ENCODE results near the gene TPP2.

TPP2 gene

GRCh38 chr13:102657630-102658029 lies 60.8 kb downstream of the TPP2 start:
- no peak overlapping the region for H3K9ac ChIP-seq (ENCODE audit: low read depth, low read length, poor library complexity)
- WGBS, 2 donors (ENCODE audit: extremely low coverage in 2 of 2, insufficient read length in 2 of 2, insufficient replicate concordance in 1 of 2), result no CpG with 5 or more reads among the region's 6 CpGs
- no peaks in the 10 kb centered on the region for H3K79me1 ChIP-seq (ENCODE audit: low read depth, low read length)
- no peak overlapping the region for H3K18ac ChIP-seq (ENCODE audit: low read length)
- H2BK15ac ChIP-seq (ENCODE audit: low read length), result no peak overlapping the region
- H3K9me3 ChIP-seq (replicated peaks in 1 of 2; ENCODE audit: control insufficient read depth in 2 of 2, insufficient read depth in 1 of 2, low read depth in 1 of 2, low read length in 2 of 2), result peaks cover 7 to 23% of the 10 kb centered on the region in 2 donors
- no peak overlapping the region for H2AFZ ChIP-seq (ENCODE audit: low read length)
- H2BK120ac ChIP-seq (ENCODE audit: low read depth, low read length), result no peak overlapping the region
- no peak overlapping the region for H2BK12ac ChIP-seq (ENCODE audit: low read length)
- H3K27ac ChIP-seq (replicated peaks; ENCODE audit: low read length), result no peak overlapping the region
- no peak overlapping the region for H3K4ac ChIP-seq (ENCODE audit: low read length)
- no peak overlapping the region for H2BK5ac ChIP-seq (ENCODE audit: low read length)
- no peak overlapping the region for H3K4me2 ChIP-seq (ENCODE audit: insufficient read depth, low read length, poor library complexity, severe bottlenecking)
- DNase-seq (ENCODE audit: low spot score), result no peak
- H4K91ac ChIP-seq (ENCODE audit: low read depth, low read length, poor library complexity), result no peak overlapping the region
- peaks cover 7 to 99% of the 10 kb centered on the region in 2 donors for H3K36me3 ChIP-seq (replicated peaks in 1 of 2; ENCODE audit: control insufficient read depth in 2 of 2, insufficient read depth in 2 of 2, low read length in 2 of 2)
- no peaks in the 10 kb centered on the region for H3K27me3 ChIP-seq (ENCODE audit: control insufficient read depth in 3 of 3, insufficient read depth in 3 of 3, low read depth in 1 of 3, low read length in 3 of 3)
- H3K23ac ChIP-seq (ENCODE audit: low read depth, low read length, poor library complexity), result no peak overlapping the region
- H3K4me1 ChIP-seq (ENCODE audit: control insufficient read depth in 2 of 2, insufficient read depth in 1 of 2, low read depth in 1 of 2, low read length in 2 of 2), result peaks cover 2 to 4% of the 10 kb centered on the region in 2 donors
- H3K4me3 ChIP-seq (ENCODE audit: low read length in 2 of 2), result no peak overlapping the region
- H4K8ac ChIP-seq (ENCODE audit: low read depth, low read length), result no peak overlapping the region
- H3K14ac ChIP-seq (ENCODE audit: low read length), result no peak overlapping the region
- no peak overlapping the region for H2AK5ac ChIP-seq (ENCODE audit: low read depth, low read length)

GRCh38 chr13:102658660-102659059 lies 61.9 kb downstream of the TPP2 start:
- Histone ChIP-seq H3K27ac (replicated peaks; ENCODE audit: low read length) (no peak overlapping the region), H3K79me1 (ENCODE audit: low read depth, low read length) (no peaks in the 10 kb centered on the region), H3K27me3 (ENCODE audit: control insufficient read depth in 3 of 3, insufficient read depth in 3 of 3, low read depth in 1 of 3, low read length in 3 of 3) (no peaks in the 10 kb centered on the region), H3K4me2 (ENCODE audit: insufficient read depth, low read length, poor library complexity, severe bottlenecking) (no peak overlapping the region), H3K14ac (ENCODE audit: low read length) (no peak overlapping the region), H2BK5ac (ENCODE audit: low read length) (no peak overlapping the region), H3K9me3 (replicated peaks in 1 of 2; ENCODE audit: control insufficient read depth in 2 of 2, insufficient read depth in 1 of 2, low read depth in 1 of 2, low read length in 2 of 2) (peaks cover 7 to 23% of the 10 kb centered on the region in 2 donors), H3K9ac (ENCODE audit: low read depth, low read length, poor library complexity) (no peak overlapping the region), H4K91ac (ENCODE audit: low read depth, low read length, poor library complexity) (no peak overlapping the region), H3K4ac (ENCODE audit: low read length) (no peak overlapping the region), H3K18ac (ENCODE audit: low read length) (no peak overlapping the region), H2AK5ac (ENCODE audit: low read depth, low read length) (no peak overlapping the region), H3K36me3 (replicated peaks in 1 of 2; ENCODE audit: control insufficient read depth in 2 of 2, insufficient read depth in 2 of 2, low read length in 2 of 2) (peaks cover 7 to 97% of the 10 kb centered on the region in 2 donors), H2BK12ac (ENCODE audit: low read length) (no peak overlapping the region), H2AFZ (ENCODE audit: low read length) (no peak overlapping the region), H2BK120ac (ENCODE audit: low read depth, low read length) (no peak overlapping the region), H2BK15ac (ENCODE audit: low read length) (no peak overlapping the region), H3K4me3 (ENCODE audit: low read length in 2 of 2) (no peak overlapping the region), H3K4me1 (ENCODE audit: control insufficient read depth in 2 of 2, insufficient read depth in 1 of 2, low read depth in 1 of 2, low read length in 2 of 2) (peaks cover 2 to 4% of the 10 kb centered on the region in 2 donors), H4K8ac (ENCODE audit: low read depth, low read length) (no peak overlapping the region), H3K23ac (ENCODE audit: low read depth, low read length, poor library complexity) (no peak overlapping the region)
- WGBS, 2 donors (ENCODE audit: extremely low coverage in 2 of 2, insufficient read length in 2 of 2, insufficient replicate concordance in 1 of 2), result no CpG with 5 or more reads among the region's 3 CpGs
- no peak for DNase-seq (ENCODE audit: low spot score)

GRCh38 chr13:102659168-102659713 lies 62.5 kb downstream of the TPP2 start:
- H2BK120ac ChIP-seq (ENCODE audit: low read depth, low read length), result no peak overlapping the region
- H3K79me1 ChIP-seq (ENCODE audit: low read depth, low read length), result no peaks in the 10 kb centered on the region
- no peak overlapping the region for H4K8ac ChIP-seq (ENCODE audit: low read depth, low read length)
- H3K9me3 ChIP-seq (replicated peaks in 1 of 2; ENCODE audit: control insufficient read depth in 2 of 2, insufficient read depth in 1 of 2, low read depth in 1 of 2, low read length in 2 of 2), result peaks cover 7 to 23% of the 10 kb centered on the region in 2 donors
- no peak overlapping the region for H3K4me2 ChIP-seq (ENCODE audit: insufficient read depth, low read length, poor library complexity, severe bottlenecking)
- no peak overlapping the region for H3K23ac ChIP-seq (ENCODE audit: low read depth, low read length, poor library complexity)
- no peak overlapping the region for H3K9ac ChIP-seq (ENCODE audit: low read depth, low read length, poor library complexity)
- H2AFZ ChIP-seq (ENCODE audit: low read length), result no peak overlapping the region
- no peak overlapping the region for H3K14ac ChIP-seq (ENCODE audit: low read length)
- H2BK5ac ChIP-seq (ENCODE audit: low read length), result no peak overlapping the region
- peaks cover 7 to 97% of the 10 kb centered on the region in 2 donors for H3K36me3 ChIP-seq (replicated peaks in 1 of 2; ENCODE audit: control insufficient read depth in 2 of 2, insufficient read depth in 2 of 2, low read length in 2 of 2)
- H3K4ac ChIP-seq (ENCODE audit: low read length), result no peak overlapping the region
- no peak overlapping the region for H3K18ac ChIP-seq (ENCODE audit: low read length)
- H3K4me1 ChIP-seq (ENCODE audit: control insufficient read depth in 2 of 2, insufficient read depth in 1 of 2, low read depth in 1 of 2, low read length in 2 of 2), result peaks cover 2 to 5% of the 10 kb centered on the region in 2 donors
- no peak overlapping the region for H4K91ac ChIP-seq (ENCODE audit: low read depth, low read length, poor library complexity)
- H3K4me3 ChIP-seq (ENCODE audit: low read length in 2 of 2), result no peak overlapping the region
- H3K27me3 ChIP-seq (ENCODE audit: control insufficient read depth in 3 of 3, insufficient read depth in 3 of 3, low read depth in 1 of 3, low read length in 3 of 3), result no peaks in the 10 kb centered on the region
- no peak overlapping the region for H2AK5ac ChIP-seq (ENCODE audit: low read depth, low read length)
- no peak for DNase-seq (ENCODE audit: low spot score)
- H2BK15ac ChIP-seq (ENCODE audit: low read length), result no peak overlapping the region
- no peak overlapping the region for H2BK12ac ChIP-seq (ENCODE audit: low read length)
- H3K27ac ChIP-seq (replicated peaks; ENCODE audit: low read length), result no peak overlapping the region

GRCh38 chr13:102667023-102667422 lies 70.2 kb downstream of the TPP2 start:
- H4K8ac ChIP-seq (ENCODE audit: low read depth, low read length), result no peak overlapping the region
- H2BK5ac ChIP-seq (ENCODE audit: low read length), result no peak overlapping the region
- no peak overlapping the region for H3K4me3 ChIP-seq (ENCODE audit: low read length in 2 of 2)
- no peak overlapping the region for H3K4ac ChIP-seq (ENCODE audit: low read length)
- H3K23ac ChIP-seq (ENCODE audit: low read depth, low read length, poor library complexity), result no peak overlapping the region
- no peak overlapping the region for H3K27ac ChIP-seq (replicated peaks; ENCODE audit: low read length)
- H2BK15ac ChIP-seq (ENCODE audit: low read length), result no peak overlapping the region
- peaks cover 19 to 97% of the 10 kb centered on the region in 2 donors for H3K36me3 ChIP-seq (replicated peaks in 1 of 2; ENCODE audit: control insufficient read depth in 2 of 2, insufficient read depth in 2 of 2, low read length in 2 of 2)
- H2AFZ ChIP-seq (ENCODE audit: low read length), result no peak overlapping the region
- no peak overlapping the region for H3K14ac ChIP-seq (ENCODE audit: low read length)
- no peak overlapping the region for H2BK12ac ChIP-seq (ENCODE audit: low read length)
- H3K79me1 ChIP-seq (ENCODE audit: low read depth, low read length), result no peaks in the 10 kb centered on the region
- H3K9ac ChIP-seq (ENCODE audit: low read depth, low read length, poor library complexity), result no peak overlapping the region
- H3K18ac ChIP-seq (ENCODE audit: low read length), result no peak overlapping the region
- H2BK120ac ChIP-seq (ENCODE audit: low read depth, low read length), result no peak overlapping the region
- H3K4me2 ChIP-seq (ENCODE audit: insufficient read depth, low read length, poor library complexity, severe bottlenecking), result no peak overlapping the region
- H2AK5ac ChIP-seq (ENCODE audit: low read depth, low read length), result no peak overlapping the region
- H3K9me3 ChIP-seq (replicated peaks in 1 of 2; ENCODE audit: control insufficient read depth in 2 of 2, insufficient read depth in 1 of 2, low read depth in 1 of 2, low read length in 2 of 2), result peaks cover 13 to 54% of the 10 kb centered on the region in 2 donors
- no peak overlapping the region for H4K91ac ChIP-seq (ENCODE audit: low read depth, low read length, poor library complexity)
- H3K4me1 ChIP-seq (ENCODE audit: control insufficient read depth in 2 of 2, insufficient read depth in 1 of 2, low read depth in 1 of 2, low read length in 2 of 2), result peaks cover 0 to 1% of the 10 kb centered on the region in 2 donors
- DNase-seq (ENCODE audit: low spot score), result no peak
- H3K27me3 ChIP-seq (ENCODE audit: control insufficient read depth in 3 of 3, insufficient read depth in 3 of 3, low read depth in 1 of 3, low read length in 3 of 3), result no peaks in the 10 kb centered on the region

All from neuronal stem cell (in vitro differentiated cells).